ENCODE results near the gene PLEKHG5.

DNA sequence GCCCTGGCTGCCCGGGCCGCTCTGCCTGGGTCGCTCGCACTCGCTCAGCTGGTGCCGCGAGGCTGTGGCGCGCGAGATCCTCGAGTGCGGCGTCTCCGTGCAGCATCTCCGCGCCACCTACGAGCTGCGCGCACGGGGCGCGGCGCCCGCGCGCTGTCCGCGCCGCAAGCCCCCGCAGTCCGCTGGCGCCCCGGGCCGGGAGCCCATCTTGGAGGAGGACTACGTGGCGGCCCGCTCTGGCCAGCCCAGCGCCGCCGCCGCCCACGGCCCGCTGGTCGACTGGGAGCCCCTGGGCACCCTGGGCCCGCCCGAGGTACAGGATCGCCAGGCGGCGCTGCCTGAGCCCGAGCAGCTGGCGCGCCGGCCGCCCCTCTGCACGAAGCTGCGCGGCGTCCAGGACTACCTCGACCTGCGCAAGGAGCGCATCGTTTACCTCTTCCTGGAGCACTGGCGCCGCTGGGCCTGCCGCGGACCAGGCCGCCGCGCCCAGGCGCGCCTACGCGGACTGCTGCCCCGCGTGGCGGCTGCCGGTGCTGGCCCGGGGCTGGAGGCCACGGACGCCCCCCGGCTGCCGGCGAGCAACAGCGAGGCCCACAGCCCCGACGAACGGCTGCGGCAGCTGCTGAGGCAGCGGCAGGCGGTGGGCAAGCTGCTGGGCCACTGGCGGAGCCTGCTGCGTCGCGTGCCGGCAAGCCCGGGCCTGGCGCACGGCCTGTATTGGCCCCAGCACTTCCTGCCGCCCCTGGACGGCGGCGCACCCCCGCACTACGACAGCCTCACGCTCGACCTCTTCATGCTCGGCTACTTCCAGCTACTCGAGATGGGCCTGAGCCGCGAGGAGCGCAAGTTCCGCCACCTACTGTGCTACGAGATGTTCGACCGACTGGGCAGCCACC is 36.4 kb downstream of the PLEKHG5 start:
- no peak for TF ChIP-seq CTCF (IDR thresholded peaks at IDR 0.05; ENCODE audit: low read length)
- no peak for TF ChIP-seq EZH2 (IDR thresholded peaks at IDR 0.05; ENCODE audit: borderline replicate concordance, low read length)
